Endodermal cell (in vitro differentiated cells): ENCODE results near the gene RASGRP3. TPM values are rescaled to one million over a fixed set of nuclear protein-coding genes. Genes with fewer than 3 reads are reported as not detected.

Experiments used
- DNase-seq: peaks from one replicate; pipeline ENCODE4 v3.0.0-alpha.2; 2017
- H3K27ac ChIP-seq: 2 replicates; pipeline ENCODE4 v1.5.1; 2013; ENCODE audit warnings: mild to moderate bottlenecking, low read depth, low read length, moderate library complexity
- H3K27me3 ChIP-seq: 2 replicates; pipeline ENCODE4 v1.6.1; 2013; ENCODE audit warnings: mild to moderate bottlenecking, low read length, moderate library complexity; ENCODE audit not compliant: insufficient read depth, control insufficient read depth, poor library complexity, severe bottlenecking
- H3K36me3 ChIP-seq: 2 replicates; pipeline ENCODE4 v1.7.0; 2013; ENCODE audit warnings: mild to moderate bottlenecking, low read length, moderate library complexity; ENCODE audit not compliant: control insufficient read depth, insufficient read depth
- H3K4me1 ChIP-seq: one replicate; pipeline ENCODE4 v1.7.0; 2013; ENCODE audit warnings: low read length; ENCODE audit not compliant: control insufficient read depth, insufficient read depth
- H3K4me3 ChIP-seq: 2 replicates; pipeline ENCODE4 v1.5.1; 2013; ENCODE audit warnings: mild to moderate bottlenecking, low read length, moderate library complexity
- H3K9ac ChIP-seq: 2 replicates; pipeline ENCODE4 v1.6.1; 2013; ENCODE audit warnings: mild to moderate bottlenecking, low read length, moderate library complexity; ENCODE audit not compliant: poor library complexity, severe bottlenecking; ENCODE audit errors: extremely low read depth
- H3K9me3 ChIP-seq: 2 replicates; pipeline ENCODE4 v1.6.1; 2013; ENCODE audit warnings: mild to moderate bottlenecking, low read length, moderate library complexity; ENCODE audit not compliant: control insufficient read depth
- H3K27ac Mint-ChIP-seq: 2 replicates; pipeline ENCODE4 v1.8.0; 2020; ENCODE audit warnings: mixed read lengths
- H3K27me3 Mint-ChIP-seq: 2 replicates; pipeline ENCODE4 v1.8.0; 2021; ENCODE audit warnings: mild to moderate bottlenecking, mixed read lengths; ENCODE audit not compliant: insufficient read depth
- H3K36me3 Mint-ChIP-seq: 2 replicates; pipeline ENCODE4 v1.8.0; 2020; ENCODE audit warnings: low read depth, mixed read lengths
- H3K4me1 Mint-ChIP-seq: 2 replicates; pipeline ENCODE4 v1.8.0; 2020; ENCODE audit warnings: mixed read lengths
- H3K4me3 Mint-ChIP-seq: 2 replicates; pipeline ENCODE4 v1.8.0; 2020; ENCODE audit warnings: mild to moderate bottlenecking, moderate library complexity, mixed read lengths
- H3K9me3 Mint-ChIP-seq: 2 replicates; pipeline ENCODE4 v1.8.0; 2020; ENCODE audit warnings: mild to moderate bottlenecking, mixed read lengths
- WGBS, 2 experiments: methylation state at CpG; one replicate each; pipeline versions ENCODE4 v1.1.5 to v1.1.7; 2013; ENCODE audit warnings: missing lambda C conversion rate in 2 of 2, mixed read lengths in 1 of 2; ENCODE audit not compliant: insufficient coverage in 1 of 2, insufficient read length in 1 of 2; 5-methylcytosine and 5-hydroxymethylcytosine counted together
- total RNA-seq, 2 donors: library from RNA; stranded (reverse); fragmentation: NEBNext Ultra II Directional in 1 of 2; extraction: Animal tissue kit (Norgen Biotek cat#: 25700) in 1 of 2; gene quantifications; 2 replicates in 1 of 2; 3 replicates in 1 of 2; pipeline ENCODE4 v1.2.1, GENCODE V29; 2021
- TF ChIP-seq, protein P1 (sequence below): fragments of 200-600 bp; sonication (generic); conservative IDR thresholded peaks from 2 replicates; pipeline ENCODE4 v1.5.0; 2021; ENCODE audit warnings: antibody characterized with exemption, mild to moderate bottlenecking

RASGRP3 gene
- total RNA-seq, 2 donors from 2014 or later: 0.29 TPM; not detected in 1

DNA sequence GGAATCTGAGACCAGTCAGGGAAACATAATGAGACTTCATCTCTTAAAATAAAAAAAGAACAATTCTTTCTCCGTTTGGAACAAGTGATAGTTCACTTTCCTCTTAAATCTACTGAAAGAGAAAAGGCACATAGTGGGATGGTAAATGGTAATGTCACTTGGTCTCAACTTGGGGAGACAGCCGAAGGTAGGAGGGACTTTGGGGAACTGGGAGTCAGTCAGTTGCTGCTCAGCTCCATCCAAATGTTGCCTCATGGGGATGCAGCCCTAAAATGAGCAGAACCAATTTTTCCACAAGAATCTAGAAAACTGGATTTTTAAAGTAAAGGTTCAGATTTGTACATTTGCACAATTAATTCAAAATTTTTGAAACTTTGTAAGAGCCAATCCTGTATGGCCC lies 19.2 kb downstream of the RASGRP3 start:
- TF ChIP-seq, protein P1, sequence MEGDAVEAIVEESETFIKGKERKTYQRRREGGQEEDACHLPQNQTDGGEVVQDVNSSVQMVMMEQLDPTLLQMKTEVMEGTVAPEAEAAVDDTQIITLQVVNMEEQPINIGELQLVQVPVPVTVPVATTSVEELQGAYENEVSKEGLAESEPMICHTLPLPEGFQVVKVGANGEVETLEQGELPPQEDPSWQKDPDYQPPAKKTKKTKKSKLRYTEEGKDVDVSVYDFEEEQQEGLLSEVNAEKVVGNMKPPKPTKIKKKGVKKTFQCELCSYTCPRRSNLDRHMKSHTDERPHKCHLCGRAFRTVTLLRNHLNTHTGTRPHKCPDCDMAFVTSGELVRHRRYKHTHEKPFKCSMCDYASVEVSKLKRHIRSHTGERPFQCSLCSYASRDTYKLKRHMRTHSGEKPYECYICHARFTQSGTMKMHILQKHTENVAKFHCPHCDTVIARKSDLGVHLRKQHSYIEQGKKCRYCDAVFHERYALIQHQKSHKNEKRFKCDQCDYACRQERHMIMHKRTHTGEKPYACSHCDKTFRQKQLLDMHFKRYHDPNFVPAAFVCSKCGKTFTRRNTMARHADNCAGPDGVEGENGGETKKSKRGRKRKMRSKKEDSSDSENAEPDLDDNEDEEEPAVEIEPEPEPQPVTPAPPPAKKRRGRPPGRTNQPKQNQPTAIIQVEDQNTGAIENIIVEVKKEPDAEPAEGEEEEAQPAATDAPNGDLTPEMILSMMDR: no peak
- Mint-ChIP-seq H3K9me3 (no peaks in the 10 kb centered on the region), H3K27ac (no peak overlapping the region), H3K27me3 (peaks cover 3% of the 10 kb centered on the region), H3K4me3 (no peak overlapping the region), H3K36me3 (no peaks in the 10 kb centered on the region), H3K4me1 (no peaks in the 10 kb centered on the region)
- no peak for DNase-seq
- H3K9ac ChIP-seq: no peak overlapping the region
- H3K4me3 ChIP-seq: no peak overlapping the region
- H3K27me3 ChIP-seq: no peaks in the 10 kb centered on the region
- no peaks in the 10 kb centered on the region for H3K36me3 ChIP-seq
- no peaks in the 10 kb centered on the region for H3K9me3 ChIP-seq
- WGBS, 2 experiments: 90% methylated on average over 2 of the region's 2 CpGs; no CpG with 5 or more reads in 1 of the 2 experiments
- no peaks in the 10 kb centered on the region for H3K4me1 ChIP-seq
- H3K27ac ChIP-seq: no peak overlapping the region

DNA sequence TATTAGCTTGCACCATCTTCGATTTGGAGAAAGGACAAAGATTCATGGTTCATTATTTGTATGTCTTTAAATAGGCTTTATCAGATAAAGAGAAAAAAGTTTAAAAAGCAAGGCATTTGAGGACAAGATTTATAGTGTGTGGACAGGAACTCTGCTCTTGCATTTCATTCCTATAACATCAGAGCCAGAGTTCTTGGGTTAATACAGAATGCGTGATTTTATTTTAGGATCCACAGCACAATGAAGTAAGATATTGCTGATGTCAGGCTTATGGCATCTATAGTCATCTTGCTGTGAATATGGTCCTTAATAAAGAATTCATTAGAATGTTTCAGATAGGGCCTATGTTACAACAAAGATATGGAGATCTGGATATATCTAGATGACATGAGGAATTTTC lies 19.7 kb downstream of the RASGRP3 start:
- H3K9me3 Mint-ChIP-seq: no peaks in the 10 kb centered on the region
- WGBS, 2 experiments: 87 to 89% methylated on average over 2 of the region's 2 CpGs
- TF ChIP-seq, protein P1: no peak

DNA sequence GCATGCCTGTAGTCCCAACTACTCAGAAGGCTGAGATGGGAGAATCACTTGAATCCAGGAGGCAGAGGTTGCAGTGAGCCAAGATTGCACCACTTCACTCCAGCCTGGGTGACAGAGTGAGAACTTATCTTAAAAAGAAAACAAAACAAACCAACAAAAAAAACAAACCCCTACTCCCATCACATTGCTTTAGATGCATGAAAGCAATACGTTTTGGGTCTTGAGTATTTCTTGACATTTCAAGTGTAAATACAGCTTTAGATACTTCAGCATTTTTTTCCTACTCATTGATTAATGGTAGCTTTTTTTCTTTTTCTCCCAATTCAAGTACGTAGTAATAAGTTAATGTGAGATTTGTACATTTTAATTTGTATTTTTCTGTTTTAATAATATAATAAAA lies 20.3 kb downstream of the RASGRP3 start:
- TF ChIP-seq, protein P1: no peak
- Mint-ChIP-seq H3K27ac (no peak overlapping the region), H3K4me3 (no peak overlapping the region), H3K36me3 (no peaks in the 10 kb centered on the region), H3K27me3 (peaks cover 3% of the 10 kb centered on the region), H3K4me1 (no peaks in the 10 kb centered on the region), H3K9me3 (no peaks in the 10 kb centered on the region)
- Histone ChIP-seq H3K9me3 (no peaks in the 10 kb centered on the region), H3K27me3 (no peaks in the 10 kb centered on the region), H3K9ac (no peak overlapping the region), H3K36me3 (no peaks in the 10 kb centered on the region), H3K4me1 (no peaks in the 10 kb centered on the region), H3K4me3 (no peak overlapping the region), H3K27ac (no peak overlapping the region)
- no peak for DNase-seq
- 89 to 100% methylated on average over 1 of the region's 2 CpGs for WGBS, 2 experiments

More for the DNA sequence above, 19.7 kb downstream of the RASGRP3 start:
- Histone ChIP-seq H3K27me3 (no peaks in the 10 kb centered on the region), H3K9ac (no peak overlapping the region), H3K27ac (no peak overlapping the region), H3K36me3 (no peaks in the 10 kb centered on the region), H3K4me1 (no peaks in the 10 kb centered on the region), H3K9me3 (no peaks in the 10 kb centered on the region), H3K4me3 (no peak overlapping the region)
- no peak for DNase-seq
- H3K27ac Mint-ChIP-seq: no peak overlapping the region
- no peaks in the 10 kb centered on the region for H3K36me3 Mint-ChIP-seq
- peaks cover 3% of the 10 kb centered on the region for H3K27me3 Mint-ChIP-seq
- no peak overlapping the region for H3K4me3 Mint-ChIP-seq
- no peaks in the 10 kb centered on the region for H3K4me1 Mint-ChIP-seq
